OCI-LY7 (cell line): Measurements from ENCODE around the gene RPRML. TPM values are rescaled to one million over a fixed set of nuclear protein-coding genes. Genes with fewer than 3 reads are reported as not detected.

ENCODE experiments used
- BruUV-seq: library from RNA; stranded (reverse); fragments of 400-500 nt; replicated peaks from 2 replicates; lab custom pipeline; 2021; lab: Mats Ljungman, UMichigan
- CTCF ChIA-PET: fragments of 300-600 bp; sonication (Branson Sonifier 250); formaldehyde crosslinking; loops from one replicate; lab custom pipeline; 2022; ENCODE audit warnings: antibody characterized with exemption; ENCODE audit not compliant: unreplicated experiment; lab: Charles Lee
- POLR2A ChIA-PET: fragments of 300-600 bp; sonication (Branson Sonifier 250); formaldehyde crosslinking; loops from one replicate; lab custom pipeline; 2022; ENCODE audit warnings: antibody characterized with exemption; lab: Charles Lee
- DNase-seq: peaks from one replicate; pipeline ENCODE4 v3.0.0-alpha.2; 2015; ENCODE audit warnings: low spot score
- H2AFZ ChIP-seq: fragments of 200-600 bp; sonication (generic), shearing (Covaris generic); 2 replicates; pipeline ENCODE4 v1.6.1; 2014; ENCODE audit warnings: mild to moderate bottlenecking, antibody characterized with exemption, low read length, moderate library complexity
- H3K27ac ChIP-seq: fragments of 200-600 bp; sonication (generic); 2 replicates; pipeline ENCODE4 v1.5.1; 2014; ENCODE audit warnings: mixed run types, low read depth, mild to moderate bottlenecking, moderate library complexity, low read length, inconsistent platforms; ENCODE audit not compliant: poor library complexity, severe bottlenecking
- H3K36me3 ChIP-seq: fragments of 200-600 bp; sonication (generic); 2 replicates; pipeline ENCODE4 v1.6.1; 2014; ENCODE audit warnings: mild to moderate bottlenecking, antibody characterized with exemption, low read length, moderate library complexity, mixed read lengths; ENCODE audit not compliant: insufficient read depth
- H3K4me1 ChIP-seq: fragments of 200-600 bp; sonication (generic); 2 replicates; pipeline ENCODE4 v1.5.1; 2014; ENCODE audit warnings: mild to moderate bottlenecking, low read length; ENCODE audit not compliant: insufficient read depth, poor library complexity, severe bottlenecking
- H3K4me2 ChIP-seq: fragments of 200-600 bp; sonication (generic); 2 replicates; pipeline ENCODE4 v1.6.1; 2014; ENCODE audit warnings: mild to moderate bottlenecking, low read length
- H3K4me3 ChIP-seq: fragments of 200-600 bp; sonication (generic); 2 replicates; pipeline ENCODE4 v1.5.1; 2014; ENCODE audit warnings: mild to moderate bottlenecking, low read depth, low read length; ENCODE audit not compliant: poor library complexity, severe bottlenecking
- H3K79me2 ChIP-seq: fragments of 200-600 bp; sonication (generic); 2 replicates; pipeline ENCODE4 v1.6.1; 2016; ENCODE audit warnings: low read depth, mild to moderate bottlenecking, low read length, moderate library complexity, mixed read lengths; ENCODE audit not compliant: insufficient read depth
- H3K9me2 ChIP-seq: fragments of 200-600 bp; sonication (generic); 2 replicates; pipeline ENCODE4 v1.6.1; 2016; ENCODE audit warnings: mild to moderate bottlenecking, low read length, mixed read lengths; ENCODE audit not compliant: insufficient read depth
- H3K9me3 ChIP-seq: fragments of 200-600 bp; sonication (generic); 2 replicates; pipeline ENCODE4 v1.6.1; 2014; ENCODE audit warnings: mild to moderate bottlenecking, mixed run types, low read length, mixed read lengths
- H4K20me1 ChIP-seq: fragments of 200-600 bp; sonication (generic); 2 replicates; pipeline ENCODE4 v1.6.1; 2014; ENCODE audit warnings: mild to moderate bottlenecking, antibody characterized with exemption, low read length, moderate library complexity, mixed read lengths; ENCODE audit not compliant: insufficient read depth
- CTCF ChIP-seq: fragments of 200-600 bp; sonication (generic); conservative IDR thresholded peaks from 2 replicates; pipeline ENCODE4 v1.5.1; 2014; ENCODE audit warnings: mild to moderate bottlenecking, antibody characterized with exemption, low read length, moderate library complexity, mixed read lengths
- EZH2phosphoT487 ChIP-seq: fragments of 200-600 bp; sonication (generic); IDR thresholded peaks from 2 replicates; pipeline ENCODE4 v1.6.1; 2018; ENCODE audit warnings: low read depth, borderline replicate concordance, mild to moderate bottlenecking, mixed run types, antibody characterized with exemption, low read length, moderate library complexity, mixed read lengths
- intact Hi-C: fragments of 100-400 bp; cut with micrococcal nuclease; formaldehyde crosslinking; loops from one replicate; pipeline ENCODE4 v1.10.0; 2022; ENCODE audit not compliant: unreplicated experiment
- total RNA-seq, 2 experiments: library from RNA; depleted of rRNA in 1 of 2; stranded (reverse); fragments of >200 nt in 1 of 2; shearing (Covaris generic) in 1 of 2; gene quantifications; 2 replicates each; pipeline ENCODE4 v1.2.3, GENCODE V29; 2014 to 2022

The RPRML gene
- total RNA-seq, 2 experiments from 2014 or later, result 1.2 to 8.8 TPM

GRCh38 chr17:46972346-46972745, 6.7 kb downstream of the RPRML start:
- no peaks in the 10 kb centered on the region for H3K9me3 ChIP-seq
- H3K9me2 ChIP-seq, result no peaks in the 10 kb centered on the region
- ChIA-PET CTCF (no interaction called here), POLR2A (interaction anchor here (0.6 to 0.7 kb wide), 3 partner anchors 13 to 297 kb away, joined by 3 read pairs; no protein-coding TSS in a partner anchor)
- no peak for DNase-seq
- H4K20me1 ChIP-seq, result no peaks in the 10 kb centered on the region
- H3K4me1 ChIP-seq, result peaks cover 6% of the 10 kb centered on the region
- H3K36me3 ChIP-seq, result no peaks in the 10 kb centered on the region
- no peaks in the 10 kb centered on the region for H3K79me2 ChIP-seq
- H2AFZ ChIP-seq, result no peak overlapping the region
- no peak overlapping the region for H3K4me3 ChIP-seq
- no peak for TF ChIP-seq EZH2phosphoT487
- TF ChIP-seq CTCF, result no peak
- BruUV-seq, result no TSS peak
- H3K27ac ChIP-seq, result no peak overlapping the region
- no peak overlapping the region for H3K4me2 ChIP-seq
- intact Hi-C loops, result no loop called here

- Histone ChIP-seq H3K4me3 (no peak overlapping the region), H3K4me1 (peaks cover under 1% of the 10 kb centered on the region), H3K79me2 (no peaks in the 10 kb centered on the region), H3K36me3 (no peaks in the 10 kb centered on the region), H3K4me2 (no peak overlapping the region), H2AFZ (no peak overlapping the region), H4K20me1 (no peaks in the 10 kb centered on the region), H3K9me2 (no peaks in the 10 kb centered on the region), H3K27ac (no peak overlapping the region), H3K9me3 (no peaks in the 10 kb centered on the region)
- intact Hi-C loops, result no loop called here
- DNase-seq, result no peak
- CTCF ChIA-PET, result interaction anchor here (0.6 to 0.7 kb wide), 2 partner anchors 11 to 20 kb away, joined by 3 read pairs; no protein-coding TSS in a partner anchor
- POLR2A ChIA-PET, result interaction anchor here (0.6 to 0.7 kb wide), 3 partner anchors 12 to 296 kb away, joined by 3 read pairs; no protein-coding TSS in a partner anchor
- BruUV-seq, result no TSS peak
- TF ChIP-seq CTCF (no peak), EZH2phosphoT487 (no peak)
Observed at GRCh38 chr17:46971647-46972300, 7.3 kb downstream of the RPRML start.

- no peaks in the 10 kb centered on the region for H3K9me2 ChIP-seq
- CTCF ChIA-PET, result no interaction called here
- POLR2A ChIA-PET, result no interaction called here
Observed at GRCh38 chr17:46968896-46969295, 10.2 kb downstream of the RPRML start.

More at GRCh38 chr17:46968896-46969295, 10.2 kb downstream of the RPRML start:
- TF ChIP-seq CTCF (no peak), EZH2phosphoT487 (no peak)
- H3K4me1 ChIP-seq, result no peaks in the 10 kb centered on the region
- no peaks in the 10 kb centered on the region for H3K36me3 ChIP-seq
- no peak overlapping the region for H3K4me3 ChIP-seq
- no peak overlapping the region for H3K4me2 ChIP-seq
- no peaks in the 10 kb centered on the region for H4K20me1 ChIP-seq
- DNase-seq, result no peak
- H3K79me2 ChIP-seq, result no peaks in the 10 kb centered on the region
- H3K9me3 ChIP-seq, result no peaks in the 10 kb centered on the region
- intact Hi-C loops, result no loop called here
- no peak overlapping the region for H2AFZ ChIP-seq
- H3K27ac ChIP-seq, result no peak overlapping the region
- no TSS peak for BruUV-seq
